ENCODE data around the gene SMIM10. TPM values are rescaled to one million over a fixed set of nuclear protein-coding genes. Genes with fewer than 3 reads are reported as not detected.
"Not testable (repeated sequence)": the region's sequence is repeated elsewhere in the genome, so short reads cannot be mapped to it uniquely, and the experiment has no call there.

SMIM10 gene
- total RNA-seq, result 1.2 and 1.3 TPM in 2 replicates

- DNase-seq (ENCODE audit: low read depth in 2 of 2), result peak; percentile 59 to 71
Measured at GRCh38 chrX:134990801-134991481, at the start of gene SMIM10. SMIM10 (plus strand) TSS chrX:134990991; CDS start chrX:134991096, 105 bp downstream.

GRCh38 chrX:134946364-134946763 lies 44.4 kb upstream of the SMIM10 start:
- not testable (repeated sequence) for DNase-seq (ENCODE audit: low read depth in 2 of 2)

GRCh38 chrX:134948333-134949241 lies 42.2 kb upstream of the SMIM10 start:
- DNase-seq (ENCODE audit: low read depth in 2 of 2), result peak in 1 of 2 donors; percentile 16

- peak; percentile 6 to 71 for DNase-seq (ENCODE audit: low read depth in 2 of 2)
Measured at GRCh38 chrX:134949271-134949670, 41.5 kb upstream of the SMIM10 start.

- no peak for DNase-seq (ENCODE audit: low read depth in 2 of 2)
Measured at GRCh38 chrX:134957836-134958235, 33.0 kb upstream of the SMIM10 start.

GRCh38 chrX:134960366-134960765 lies 30.4 kb upstream of the SMIM10 start:
- DNase-seq (ENCODE audit: low read depth in 2 of 2), result not testable (repeated sequence)

- no peak for DNase-seq (ENCODE audit: low read depth in 2 of 2)
Measured at GRCh38 chrX:134963041-134963440, 27.8 kb upstream of the SMIM10 start.

GRCh38 chrX:134969726-134970125 lies 21.1 kb upstream of the SMIM10 start:
- no peak for DNase-seq (ENCODE audit: low read depth in 2 of 2)

GRCh38 chrX:134971926-134972325 lies 18.9 kb upstream of the SMIM10 start:
- DNase-seq (ENCODE audit: low read depth in 2 of 2), result no peak

GRCh38 chrX:134975516-134975915 lies 15.3 kb upstream of the SMIM10 start:
- no peak for DNase-seq (ENCODE audit: low read depth in 2 of 2)

GRCh38 chrX:134981910-134982309 lies 8.9 kb upstream of the SMIM10 start:
- DNase-seq (ENCODE audit: low read depth in 2 of 2), result no peak

- DNase-seq (ENCODE audit: low read depth in 2 of 2), result no peak
Measured at GRCh38 chrX:134982748-134983147, 8.0 kb upstream of the SMIM10 start.

- DNase-seq (ENCODE audit: low read depth in 2 of 2), result no peak
Measured at GRCh38 chrX:134985479-134985878, 5.3 kb upstream of the SMIM10 start.

- DNase-seq (ENCODE audit: low read depth in 2 of 2), result peak in 1 of 2 donors; percentile 2
Measured at GRCh38 chrX:134990475-134990800, 353 bp upstream of the SMIM10 start.

GRCh38 chrX:134997646-134998045 lies 6.9 kb downstream of the SMIM10 start:
- no peak for DNase-seq (ENCODE audit: low read depth in 2 of 2)

GRCh38 chrX:134998246-134998645 lies 7.5 kb downstream of the SMIM10 start:
- no peak for DNase-seq (ENCODE audit: low read depth in 2 of 2)

- DNase-seq (ENCODE audit: low read depth in 2 of 2), result peak; percentile 54 to 57
Measured at GRCh38 chrX:134999469-134999868, 8.7 kb downstream of the SMIM10 start.

- no peak for DNase-seq (ENCODE audit: low read depth in 2 of 2)
Measured at GRCh38 chrX:135000516-135000915, 9.7 kb downstream of the SMIM10 start.

- peak; percentile 86 to 87 for DNase-seq (ENCODE audit: low read depth in 2 of 2)
Measured at GRCh38 chrX:135003876-135004623, 13.3 kb downstream of the SMIM10 start.

GRCh38 chrX:135006187-135006586 lies 15.4 kb downstream of the SMIM10 start:
- no peak for DNase-seq (ENCODE audit: low read depth in 2 of 2)

- DNase-seq (ENCODE audit: low read depth in 2 of 2), result no peak
Measured at GRCh38 chrX:135009057-135009610, 18.3 kb downstream of the SMIM10 start.

GRCh38 chrX:135009838-135010237 lies 19.0 kb downstream of the SMIM10 start:
- no peak for DNase-seq (ENCODE audit: low read depth in 2 of 2)
